HG03521 (cell line): ENCODE measurements around the gene SOWAHB.

ENCODE experiments used
- ATAC-seq: cut with Tn5 transposase; IDR thresholded peaks from one replicate; pipeline ENCODE4 v1.9.1; 2021; ENCODE audit warnings: mild to moderate bottlenecking, moderate library complexity; ENCODE audit not compliant: unreplicated experiment

The SOWAHB gene

GRCh38 chr4:76858319-76858718 is 39.6 kb downstream of the SOWAHB start:
- no peak for ATAC-seq

GRCh38 chr4:76857074-76857409 is 40.9 kb downstream of the SOWAHB start:
- no peak for ATAC-seq

GRCh38 chr4:76856243-76857073 is 41.5 kb downstream of the SOWAHB start:
- ATAC-seq, result no peak

- ATAC-seq, result no peak
These were observed 43.1 kb downstream of the SOWAHB start for GRCh38 chr4:76854858-76855257.

GRCh38 chr4:76851375-76851774 is 46.6 kb downstream of the SOWAHB start:
- no peak for ATAC-seq

GRCh38 chr4:76850010-76850441 is 47.9 kb downstream of the SOWAHB start:
- no peak for ATAC-seq
